ENCODE measurements around the gene PROCA1. TPM values are rescaled to one million over a fixed set of nuclear protein-coding genes. Genes with fewer than 3 reads are reported as not detected.
A peak's percentile ranks its signal among the peaks of the same experiment; 100 is the strongest.

PROCA1 gene
- total RNA-seq, 4 donors from 2014 or later: 1.2 to 6.0 (median 1.8) TPM

- TF ChIP-seq, protein P1, sequence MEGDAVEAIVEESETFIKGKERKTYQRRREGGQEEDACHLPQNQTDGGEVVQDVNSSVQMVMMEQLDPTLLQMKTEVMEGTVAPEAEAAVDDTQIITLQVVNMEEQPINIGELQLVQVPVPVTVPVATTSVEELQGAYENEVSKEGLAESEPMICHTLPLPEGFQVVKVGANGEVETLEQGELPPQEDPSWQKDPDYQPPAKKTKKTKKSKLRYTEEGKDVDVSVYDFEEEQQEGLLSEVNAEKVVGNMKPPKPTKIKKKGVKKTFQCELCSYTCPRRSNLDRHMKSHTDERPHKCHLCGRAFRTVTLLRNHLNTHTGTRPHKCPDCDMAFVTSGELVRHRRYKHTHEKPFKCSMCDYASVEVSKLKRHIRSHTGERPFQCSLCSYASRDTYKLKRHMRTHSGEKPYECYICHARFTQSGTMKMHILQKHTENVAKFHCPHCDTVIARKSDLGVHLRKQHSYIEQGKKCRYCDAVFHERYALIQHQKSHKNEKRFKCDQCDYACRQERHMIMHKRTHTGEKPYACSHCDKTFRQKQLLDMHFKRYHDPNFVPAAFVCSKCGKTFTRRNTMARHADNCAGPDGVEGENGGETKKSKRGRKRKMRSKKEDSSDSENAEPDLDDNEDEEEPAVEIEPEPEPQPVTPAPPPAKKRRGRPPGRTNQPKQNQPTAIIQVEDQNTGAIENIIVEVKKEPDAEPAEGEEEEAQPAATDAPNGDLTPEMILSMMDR (IDR thresholded peaks at IDR 0.05): no peak
- DNase-seq (ENCODE audit: low spot score) (no peak), ATAC-seq (ENCODE audit: low FRiP score) (no peak)
Measured at GRCh38 chr17:28716740-28717577, 5.3 kb upstream of the PROCA1 start.

DNA sequence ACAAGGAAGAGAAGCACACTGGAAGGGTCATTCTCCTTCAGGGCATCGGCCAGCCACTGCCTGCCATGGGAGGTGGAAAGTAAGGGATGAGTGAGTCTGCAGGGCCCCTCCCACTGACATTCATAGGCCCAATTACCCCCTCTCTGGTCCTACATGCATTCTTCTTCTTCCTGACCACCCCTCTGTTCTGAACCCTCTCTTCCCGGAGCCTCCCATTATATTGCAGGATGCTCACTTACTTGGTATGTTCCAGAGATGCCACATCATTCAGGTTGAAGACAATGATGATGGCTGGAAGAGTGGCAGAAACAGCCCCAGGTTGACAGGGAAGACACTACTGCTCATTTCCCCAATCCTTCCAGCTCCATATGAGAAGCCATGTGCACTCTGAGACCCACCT lies 3.5 kb upstream of the PROCA1 start:
- ATAC-seq (ENCODE audit: low FRiP score) (no peak), DNase-seq (ENCODE audit: low spot score) (no peak)
- TF ChIP-seq, protein P1 (IDR thresholded peaks at IDR 0.05): no peak

GRCh38 chr17:28714281-28714680 lies 2.6 kb upstream of the PROCA1 start:
- ATAC-seq (ENCODE audit: low FRiP score): no peak
- no peak for DNase-seq (ENCODE audit: low spot score)
- TF ChIP-seq, protein P1 (IDR thresholded peaks at IDR 0.05): no peak

DNA sequence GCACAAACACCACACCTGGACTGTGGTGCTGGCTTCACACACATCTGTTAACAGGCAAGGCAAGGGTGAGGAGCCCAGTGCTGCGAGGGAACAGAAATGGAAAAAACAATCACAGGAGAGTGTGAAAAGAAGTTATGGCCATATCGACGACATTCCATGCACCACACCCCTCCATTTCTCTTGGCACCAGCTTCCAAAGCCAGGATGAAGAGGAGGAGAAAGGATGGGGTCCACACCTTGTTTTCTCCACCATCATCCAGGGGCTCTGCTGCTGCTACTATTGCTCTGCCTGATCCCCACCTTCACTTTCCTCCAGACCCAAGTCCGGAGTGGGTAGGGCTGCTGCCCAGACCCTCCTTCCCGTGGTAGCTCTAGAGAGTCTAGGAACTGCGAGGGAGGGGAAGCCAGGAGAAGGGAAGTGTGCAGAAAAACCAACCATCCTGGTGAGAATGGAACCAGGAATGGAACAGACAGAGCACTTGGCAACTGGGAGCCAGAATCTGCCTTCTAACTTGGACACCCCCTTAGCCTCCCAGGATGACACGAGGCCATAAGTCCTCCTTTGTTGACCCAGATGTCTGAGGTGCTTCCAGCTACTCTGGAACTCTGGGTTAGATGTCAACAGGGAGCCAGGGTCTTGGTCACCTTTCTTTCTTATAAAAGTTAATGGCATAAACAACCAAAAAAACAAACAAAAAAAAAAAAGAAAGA lies 1.2 kb upstream of the PROCA1 start:
- no peak for ATAC-seq (ENCODE audit: low FRiP score)
- no peak for DNase-seq (ENCODE audit: low spot score)
- TF ChIP-seq, protein P1 (IDR thresholded peaks at IDR 0.05): no peak

GRCh38 chr17:28712032-28712704 lies 480 bp upstream of the PROCA1 start:
- ATAC-seq (ENCODE audit: low FRiP score): no peak

DNA sequence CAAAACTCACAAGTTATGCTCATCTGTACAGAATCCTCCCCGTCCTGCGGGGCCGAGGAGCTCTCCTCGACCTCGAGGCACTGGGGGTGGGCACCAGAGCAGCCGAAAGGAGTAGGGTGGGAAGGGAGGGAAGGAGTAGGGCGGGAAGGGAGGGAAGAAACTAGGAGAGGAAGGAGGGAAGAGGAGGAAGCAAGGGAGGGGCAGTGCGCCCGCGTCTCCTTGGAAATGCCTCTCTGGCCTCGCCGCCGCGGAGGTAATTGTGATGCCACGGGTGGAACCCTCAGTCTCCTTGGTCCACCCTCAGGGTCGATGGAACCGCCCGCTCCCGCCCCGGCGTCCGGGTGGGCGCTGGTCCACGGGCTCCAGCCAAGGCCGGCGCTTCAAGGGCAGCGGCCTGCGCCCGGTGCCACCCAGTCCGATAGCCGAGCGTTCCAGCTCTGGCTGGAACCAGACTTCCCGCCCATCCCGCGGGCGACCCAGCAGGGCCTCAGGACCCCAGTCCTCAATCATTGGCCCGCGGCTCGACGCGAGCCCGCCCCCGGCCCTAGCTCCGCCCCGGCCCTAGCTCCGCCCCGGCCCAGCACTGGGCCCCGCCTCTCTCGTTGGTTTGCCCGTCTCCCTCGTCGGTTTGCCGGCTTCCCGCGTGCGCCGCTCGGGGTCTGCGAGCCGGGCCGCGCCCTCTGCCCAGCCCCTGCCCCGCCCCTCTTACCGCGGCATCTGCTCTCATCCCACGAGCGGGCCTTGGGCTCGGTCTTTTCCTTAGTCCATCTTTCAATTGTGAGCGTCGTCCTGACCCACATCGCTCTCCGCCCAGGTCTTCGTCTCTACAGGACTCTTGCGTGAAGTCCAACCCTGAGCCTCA lies 596 bp downstream of the PROCA1 start:
- DNase-seq (ENCODE audit: low spot score) (peak; percentile 60), ATAC-seq (ENCODE audit: low FRiP score) (peak; percentile 88)
- TF ChIP-seq, protein P1 (IDR thresholded peaks at IDR 0.05): no peak

More at GRCh38 chr17:28712032-28712704, 480 bp upstream of the PROCA1 start:
- no peak for DNase-seq (ENCODE audit: low spot score)
- TF ChIP-seq, protein P1 (IDR thresholded peaks at IDR 0.05): no peak
